ENCODE results near the gene DCTD. TPM values are rescaled to one million over a fixed set of nuclear protein-coding genes. Genes with fewer than 3 reads are reported as not detected.
"Not testable (repeated sequence)": the region's sequence is repeated elsewhere in the genome, so short reads cannot be mapped to it uniquely, and the experiment has no call there.

DCTD gene
- total RNA-seq, 6 donors from 2014 or later, result 31.2 to 96.4 (median 70.7) TPM

GRCh38 chr4:182904211-182904761, 12.9 kb downstream of the DCTD start:
- Histone ChIP-seq H3K4me1 (no peaks in the 10 kb centered on the region), H3K27ac (no peak overlapping the region), H3K27me3 (no peaks in the 10 kb centered on the region), H3K4me3 (no peak overlapping the region), H3K9me3 (no peaks in the 10 kb centered on the region), H3K36me3 (peaks cover 0 to 65% (median 23%) of the 10 kb centered on the region in 4 donors)
- no peak for DNase-seq
- TF ChIP-seq CTCF (IDR thresholded peaks at IDR 0.05) (no peak), POLR2A (IDR thresholded peaks at IDR 0.05) (no peak), EP300 (IDR thresholded peaks at IDR 0.05) (no peak), POLR2AphosphoS5 (IDR thresholded peaks at IDR 0.05) (no peak)
- 90 to 92% methylated on average over 11 to 12 of the region's 12 CpGs for WGBS, 2 donors
- ATAC-seq (ENCODE audit: low FRiP score in 2 of 2), result no peak

GRCh38 chr4:182903013-182903412, 14.2 kb downstream of the DCTD start:
- H3K9me3 ChIP-seq, result no peaks in the 10 kb centered on the region
- DNase-seq (no peak), ATAC-seq (ENCODE audit: low FRiP score in 2 of 2) (no peak)
- H3K27ac ChIP-seq, result no peak overlapping the region
- WGBS, 2 donors, result 95 to 96% methylated on average over 9 of the region's 9 CpGs
- TF ChIP-seq EP300 (IDR thresholded peaks at IDR 0.05) (no peak), POLR2A (IDR thresholded peaks at IDR 0.05) (no peak), CTCF (IDR thresholded peaks at IDR 0.05) (no peak), POLR2AphosphoS5 (IDR thresholded peaks at IDR 0.05) (no peak)
- H3K4me1 ChIP-seq, result peaks cover 0 to 5% (median 0%) of the 10 kb centered on the region in 4 donors
- no peaks in the 10 kb centered on the region for H3K27me3 ChIP-seq
- peaks cover 0 to 69% (median 27%) of the 10 kb centered on the region in 4 donors for H3K36me3 ChIP-seq
- no peak overlapping the region for H3K4me3 ChIP-seq

- no peaks in the 10 kb centered on the region for H3K27me3 ChIP-seq
- 87 to 93% methylated on average over 8 to 9 of the region's 9 CpGs for WGBS, 2 donors
- no peak overlapping the region for H3K27ac ChIP-seq
- TF ChIP-seq CTCF (IDR thresholded peaks at IDR 0.05) (no peak), POLR2AphosphoS5 (IDR thresholded peaks at IDR 0.05) (no peak), POLR2A (IDR thresholded peaks at IDR 0.05) (no peak), EP300 (IDR thresholded peaks at IDR 0.05) (no peak)
- H3K4me3 ChIP-seq, result no peak overlapping the region
- DNase-seq, result peak in 1 of 2 donors; percentile 66
- ATAC-seq (ENCODE audit: low FRiP score in 2 of 2), result no peak
- H3K36me3 ChIP-seq, result peaks cover 0 to 61% (median 29%) of the 10 kb centered on the region in 4 donors
- no peaks in the 10 kb centered on the region for H3K9me3 ChIP-seq
- peaks cover 3 to 12% (median 4%) of the 10 kb centered on the region in 4 donors for H3K4me1 ChIP-seq
Measured at GRCh38 chr4:182901337-182901736, 15.8 kb downstream of the DCTD start.

GRCh38 chr4:182900021-182900420, 17.2 kb downstream of the DCTD start:
- not testable (repeated sequence) for DNase-seq; H3K4me3 ChIP-seq; ATAC-seq (ENCODE audit: low FRiP score in 2 of 2); H3K27ac ChIP-seq; H3K9me3 ChIP-seq; H3K27me3 ChIP-seq
- WGBS, 2 donors, result 86 to 89% methylated on average over 2 of the region's 2 CpGs
- peaks cover 7 to 21% (median 10%) of the 10 kb centered on the region in 4 donors for H3K4me1 ChIP-seq
- H3K36me3 ChIP-seq, result peaks cover 0 to 56% (median 29%) of the 10 kb centered on the region in 4 donors

- Histone ChIP-seq H3K36me3 (peaks cover 0 to 55% (median 32%) of the 10 kb centered on the region in 4 donors), H3K9me3 (no peaks in the 10 kb centered on the region), H3K4me1 (peaks cover 7 to 21% (median 10%) of the 10 kb centered on the region in 4 donors), H3K27ac (no peak overlapping the region), H3K27me3 (no peaks in the 10 kb centered on the region), H3K4me3 (no peak overlapping the region)
- TF ChIP-seq POLR2AphosphoS5 (IDR thresholded peaks at IDR 0.05), result no peak
- no peak for TF ChIP-seq POLR2A (IDR thresholded peaks at IDR 0.05)
- TF ChIP-seq EP300 (IDR thresholded peaks at IDR 0.05), result no peak
- no peak for TF ChIP-seq CTCF (IDR thresholded peaks at IDR 0.05)
- no peak for ATAC-seq (ENCODE audit: low FRiP score in 2 of 2)
- 74 to 81% methylated on average over 5 of the region's 5 CpGs for WGBS, 2 donors
- no peak for DNase-seq
Measured at GRCh38 chr4:182898479-182898799, 18.7 kb downstream of the DCTD start.
